Fibroblast of pulmonary artery (primary cell): ENCODE data around the gene NCR2.
A peak's percentile ranks its signal among the peaks of the same experiment; 100 is the strongest.
"Not testable (repeated sequence)": the region's sequence is repeated elsewhere in the genome, so short reads cannot be mapped to it uniquely, and the experiment has no call there.

Source experiments
- DNase-seq: peaks from one replicate; pipeline ENCODE4 v3.0.0-alpha.2; 2010; ENCODE audit warnings: low read depth
- H3K4me3 ChIP-seq: replicated peaks from 2 replicates; pipeline ENCODE4 v1.5.1; 2011; ENCODE audit warnings: low read depth, mild to moderate bottlenecking, control low read depth, low read length, moderate library complexity
- CTCF ChIP-seq: IDR thresholded peaks from 2 replicates; pipeline ENCODE4 v1.5.1; 2011; ENCODE audit warnings: mild to moderate bottlenecking, control low read depth, low read length, inconsistent platforms; ENCODE audit errors: missing control alignments

The NCR2 gene

DNA sequence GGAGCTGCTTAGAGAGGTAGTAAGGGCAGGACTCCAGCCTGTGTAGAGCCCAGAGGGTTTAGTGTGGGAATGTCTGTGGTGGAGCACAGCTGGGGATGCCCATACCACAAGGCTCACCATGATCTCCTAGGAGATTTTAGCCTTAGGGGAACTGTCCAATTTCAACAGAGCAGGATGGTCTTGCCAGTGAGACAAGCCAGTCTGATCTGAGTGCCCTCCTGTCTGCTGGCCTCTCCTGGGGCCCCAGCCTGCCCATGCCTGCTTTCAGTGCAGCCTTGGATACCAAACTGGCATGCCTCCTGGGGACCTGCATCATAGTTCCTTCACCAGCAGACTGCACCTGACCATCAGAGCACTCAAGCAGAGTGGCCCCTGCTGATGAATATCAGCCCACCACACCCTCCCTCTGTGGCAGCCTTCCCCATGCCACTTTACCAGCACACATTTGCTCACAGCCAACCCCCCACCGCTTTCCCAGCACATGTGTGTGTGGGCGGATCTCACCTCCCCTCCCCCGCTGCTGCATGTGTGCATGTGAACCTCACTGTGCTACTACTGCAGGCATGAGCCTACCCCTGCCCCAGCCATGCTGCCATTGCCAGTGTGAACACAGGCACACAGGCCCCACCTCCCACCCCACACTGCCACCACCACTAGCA, 41.1 kb upstream of the NCR2 start:
- no peak for TF ChIP-seq CTCF
- DNase-seq: no peak
- H3K4me3 ChIP-seq: no peak overlapping the region

GRCh38 chr6:41297248-41297647, 38.2 kb upstream of the NCR2 start:
- not testable (repeated sequence) for H3K4me3 ChIP-seq, DNase-seq

DNA sequence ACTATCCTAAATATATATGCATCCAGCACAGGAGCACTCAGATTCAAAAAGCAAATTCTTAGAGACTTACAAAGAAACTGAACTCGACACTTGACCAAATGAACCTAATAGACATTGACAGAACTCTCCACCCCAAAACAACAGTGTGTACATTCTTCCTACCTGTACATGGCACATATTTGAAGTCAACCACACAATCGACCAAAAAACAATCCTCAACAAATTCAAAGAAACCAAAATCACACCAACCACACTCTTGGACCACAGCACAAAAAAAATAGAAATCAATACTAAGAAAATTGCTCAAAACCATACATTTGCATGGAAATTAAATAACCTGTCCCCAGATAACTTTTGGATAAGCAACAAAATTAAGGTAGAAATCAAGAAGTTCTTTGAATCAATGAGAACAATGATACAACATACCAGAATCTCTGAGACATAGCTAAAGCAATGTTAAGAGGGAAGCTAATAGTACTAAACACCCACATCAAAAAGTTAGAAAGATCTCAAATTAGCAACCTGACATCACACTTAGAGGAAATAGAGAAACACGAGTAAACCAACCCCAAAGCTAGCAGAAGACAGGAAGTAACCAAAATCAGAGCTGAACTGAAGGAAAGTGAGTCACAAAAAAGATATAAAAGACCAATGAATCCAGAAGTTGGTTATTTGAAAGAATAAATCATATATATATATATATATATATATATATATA, 36.5 kb upstream of the NCR2 start:
- DNase-seq: no peak
- no peak overlapping the region for H3K4me3 ChIP-seq
- no peak for TF ChIP-seq CTCF

- TF ChIP-seq CTCF: no peak
- H3K4me3 ChIP-seq: no peak overlapping the region
- DNase-seq: no peak
Observed at GRCh38 chr6:41302638-41303037, 32.8 kb upstream of the NCR2 start.

DNA sequence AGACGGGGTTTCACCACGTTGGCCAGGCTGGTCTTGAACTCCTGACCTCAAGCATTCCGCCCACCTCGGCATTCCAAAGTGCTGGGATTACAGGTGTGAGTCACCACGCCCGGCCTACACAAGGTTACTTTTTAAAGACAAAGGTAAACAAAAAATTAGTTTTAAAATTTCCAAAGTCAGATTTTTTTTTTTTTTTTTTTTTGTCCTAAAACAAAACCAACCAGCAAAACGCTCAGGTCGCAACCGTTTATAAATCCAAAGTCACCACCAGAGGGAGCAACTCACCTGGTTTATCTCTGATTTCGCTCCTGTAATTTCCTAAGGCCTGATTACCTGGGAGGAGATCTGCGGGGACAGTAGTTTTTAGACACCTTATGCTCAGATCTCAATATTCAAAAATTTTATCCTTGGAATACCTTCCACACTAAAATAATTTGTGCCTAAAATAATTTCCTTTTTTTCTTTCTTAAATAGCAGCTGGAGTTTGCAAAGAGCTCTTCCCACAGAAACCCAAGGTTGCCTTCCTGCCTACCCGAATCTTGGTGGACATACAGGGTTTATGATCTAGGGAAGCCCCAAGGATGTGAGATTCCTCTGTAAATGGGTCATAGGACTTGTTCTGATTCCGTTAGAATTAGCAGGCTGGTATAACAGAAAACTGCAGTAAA, 29.1 kb upstream of the NCR2 start:
- peak; percentile 56 for TF ChIP-seq CTCF
- peak; percentile 62 for DNase-seq
- no peak overlapping the region for H3K4me3 ChIP-seq

- TF ChIP-seq CTCF: no peak
- no peak overlapping the region for H3K4me3 ChIP-seq
- no peak for DNase-seq
Observed at GRCh38 chr6:41315203-41315602, 20.2 kb upstream of the NCR2 start.

DNA sequence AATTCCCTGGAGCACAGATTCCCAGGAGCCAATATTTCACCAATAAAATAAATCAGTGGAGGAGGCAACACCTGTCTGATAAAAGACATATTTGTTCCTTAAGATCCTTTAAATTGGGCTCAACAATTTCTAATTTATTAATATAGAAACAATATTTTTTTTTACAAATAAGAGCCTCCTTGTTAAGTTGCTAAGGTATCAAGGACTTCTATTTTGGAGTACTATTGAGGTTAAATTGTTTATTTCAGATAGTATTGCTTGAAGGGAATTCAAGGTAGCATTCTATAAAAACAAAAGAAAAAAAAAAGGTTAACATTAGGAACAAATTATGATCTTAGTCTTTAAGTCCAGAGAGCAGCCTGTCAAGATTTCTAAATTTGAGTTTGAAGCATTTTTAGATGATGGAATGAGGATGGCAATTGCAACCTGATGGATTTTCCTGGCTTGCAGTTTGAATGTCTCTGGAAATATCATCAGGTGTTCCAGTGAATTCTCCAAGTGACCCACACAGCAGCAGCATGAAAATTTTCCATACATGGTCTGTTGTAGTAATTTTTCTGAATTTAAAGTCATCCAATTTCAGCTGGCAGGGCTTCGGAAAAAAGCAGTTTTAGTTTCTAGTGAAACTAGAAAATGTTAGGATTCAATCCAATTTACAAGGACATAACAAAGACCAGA, 19.3 kb upstream of the NCR2 start:
- no peak for DNase-seq
- TF ChIP-seq CTCF: no peak
- no peak overlapping the region for H3K4me3 ChIP-seq
